ACHN (cell line): ENCODE results near the gene NNMT.

ENCODE experiments used
- DNase-seq: peaks from one replicate; pipeline ENCODE4 v3.0.0-alpha.2; 2015
- in situ Hi-C: cut with HindIII; loops from 2 replicates; pipeline ENCODE4 v1.10.0; 2017; ENCODE audit warnings: low sequenced_read_pairs, low pct_ligation_motif_present, low pct_unique_long_range_greater_than_20kb

The NNMT gene

GRCh38 chr11:114261791-114262190, 34.4 kb upstream of the NNMT start:
- in situ Hi-C loops: no loop called here
- DNase-seq: no peak

- in situ Hi-C loops: no loop called here
- DNase-seq: peak; percentile 40
These were observed 33.3 kb upstream of the NNMT start for GRCh38 chr11:114262681-114263512.

- in situ Hi-C loops: no loop called here
- no peak for DNase-seq
These were observed 32.6 kb upstream of the NNMT start for GRCh38 chr11:114263513-114264170.

DNA sequence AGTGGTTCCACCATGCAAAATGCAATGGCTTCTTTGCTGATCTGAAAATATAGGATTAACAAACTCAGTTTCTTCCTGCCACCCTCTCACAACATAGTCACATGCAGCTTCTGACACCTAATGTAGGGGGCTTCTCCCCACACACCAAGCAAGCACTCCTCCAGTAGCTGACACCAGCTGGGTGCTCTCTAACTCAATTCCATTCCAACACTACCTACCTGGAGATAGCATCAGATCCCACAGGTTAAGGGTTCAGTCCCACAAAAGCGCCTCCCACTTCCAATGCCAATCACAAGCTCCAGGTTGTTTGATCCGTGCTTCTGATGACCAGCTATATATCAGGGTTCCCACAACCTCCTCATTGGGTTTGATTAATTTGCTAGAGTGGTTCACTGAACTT, 31.8 kb upstream of the NNMT start:
- no peak for DNase-seq
- in situ Hi-C loops: no loop called here

- no peak for DNase-seq
- in situ Hi-C loops: no loop called here
These were observed 30.9 kb upstream of the NNMT start for GRCh38 chr11:114265122-114265878.

- in situ Hi-C loops: no loop called here
- DNase-seq: no peak
These were observed 26.7 kb upstream of the NNMT start for GRCh38 chr11:114269498-114269897.

DNA sequence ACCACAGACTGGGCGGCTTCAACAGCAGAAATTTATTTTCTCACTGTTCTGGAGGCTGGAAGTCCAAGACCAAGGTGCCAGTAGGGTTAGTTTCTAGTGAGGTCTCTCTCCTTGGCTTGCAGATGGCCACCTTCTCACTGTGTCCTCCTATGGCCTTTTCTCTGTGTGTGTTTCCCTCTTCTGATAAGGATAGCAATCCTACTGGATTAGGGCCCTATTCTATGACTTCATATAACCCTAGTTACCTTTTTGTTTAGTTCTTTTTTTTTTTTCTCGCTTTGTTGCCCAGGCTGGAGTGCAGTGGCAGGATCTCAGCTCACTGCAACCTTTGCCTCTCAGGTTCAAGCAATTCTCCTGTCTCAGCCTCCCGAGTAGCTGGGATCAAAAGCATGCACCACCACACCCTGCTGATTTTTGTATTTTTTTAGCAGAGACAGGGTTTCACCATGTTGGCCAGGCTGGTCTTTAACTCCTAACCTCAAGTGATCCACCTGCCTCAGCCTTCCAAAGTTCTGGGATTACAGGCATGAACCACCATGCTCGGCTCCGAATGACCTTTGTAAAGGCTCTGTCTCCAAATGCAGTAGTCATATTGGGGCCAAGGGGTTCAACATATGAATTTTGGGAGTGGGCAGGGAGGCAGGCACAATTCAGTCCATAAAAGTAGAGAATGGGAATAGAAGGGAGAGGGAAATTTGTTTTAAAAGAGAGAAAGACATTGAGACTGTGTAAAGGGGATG, 25.5 kb upstream of the NNMT start:
- in situ Hi-C loops: no loop called here
- no peak for DNase-seq

DNA sequence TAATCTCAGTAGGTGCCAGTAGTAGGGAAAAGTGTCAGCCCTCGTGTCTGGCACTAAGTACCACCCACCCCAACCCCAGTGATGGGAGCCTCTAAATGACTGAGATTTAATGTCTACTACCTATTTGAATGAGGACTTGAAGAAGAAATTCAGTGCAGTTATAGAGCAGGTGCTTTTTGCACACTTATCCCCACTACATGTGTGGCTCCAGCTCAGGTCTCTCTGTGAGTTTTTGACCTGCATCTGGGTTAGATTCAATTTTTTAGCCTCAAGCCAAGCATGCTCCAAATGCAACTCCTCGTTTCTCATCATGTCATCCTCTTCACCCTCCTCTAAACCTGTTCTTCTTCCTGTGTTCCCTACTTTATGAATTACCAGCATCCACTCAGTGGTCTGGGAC, 24.9 kb upstream of the NNMT start:
- DNase-seq: no peak
- in situ Hi-C loops: no loop called here

DNA sequence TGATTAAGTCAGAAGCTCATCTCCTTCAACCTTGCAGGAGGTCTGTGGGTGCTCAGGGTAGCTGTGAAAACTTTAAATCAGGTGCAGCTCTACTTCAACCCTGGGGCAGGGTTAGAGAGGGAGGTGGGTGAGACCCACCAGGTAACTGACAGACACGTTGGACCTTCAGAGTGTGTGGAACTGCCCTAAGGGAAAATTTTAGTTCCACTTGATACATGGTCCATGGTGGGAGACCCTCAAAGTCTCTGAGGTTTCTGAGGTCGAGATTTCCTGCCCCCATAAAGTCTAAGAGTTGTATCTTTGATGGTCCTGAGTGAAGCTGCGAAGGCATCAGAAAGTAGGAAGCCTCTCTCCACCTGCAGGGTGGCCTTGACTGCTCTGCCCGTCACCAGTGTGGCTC, 23.9 kb upstream of the NNMT start:
- DNase-seq: no peak
- in situ Hi-C loops: no loop called here

DNA sequence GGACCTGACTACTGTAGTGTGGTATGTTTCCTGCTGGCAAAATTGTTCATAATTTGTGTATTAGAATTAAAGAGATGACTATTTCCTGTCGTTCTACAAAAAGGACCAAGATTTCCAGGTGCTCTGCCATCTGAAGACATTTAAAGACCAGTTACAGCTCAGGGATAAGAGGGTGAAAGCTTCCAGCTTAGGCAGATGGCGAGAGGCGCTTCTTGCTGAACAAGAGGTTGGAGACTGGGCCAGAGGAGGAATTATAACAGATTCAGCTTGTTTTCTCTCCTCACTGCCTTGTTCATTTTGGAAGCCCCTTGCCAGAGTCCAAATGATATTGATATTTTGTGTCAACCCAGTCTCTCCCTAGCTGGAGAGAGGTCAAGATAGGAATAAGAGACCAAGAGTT, 23.1 kb upstream of the NNMT start:
- in situ Hi-C loops: no loop called here
- DNase-seq: no peak

DNA sequence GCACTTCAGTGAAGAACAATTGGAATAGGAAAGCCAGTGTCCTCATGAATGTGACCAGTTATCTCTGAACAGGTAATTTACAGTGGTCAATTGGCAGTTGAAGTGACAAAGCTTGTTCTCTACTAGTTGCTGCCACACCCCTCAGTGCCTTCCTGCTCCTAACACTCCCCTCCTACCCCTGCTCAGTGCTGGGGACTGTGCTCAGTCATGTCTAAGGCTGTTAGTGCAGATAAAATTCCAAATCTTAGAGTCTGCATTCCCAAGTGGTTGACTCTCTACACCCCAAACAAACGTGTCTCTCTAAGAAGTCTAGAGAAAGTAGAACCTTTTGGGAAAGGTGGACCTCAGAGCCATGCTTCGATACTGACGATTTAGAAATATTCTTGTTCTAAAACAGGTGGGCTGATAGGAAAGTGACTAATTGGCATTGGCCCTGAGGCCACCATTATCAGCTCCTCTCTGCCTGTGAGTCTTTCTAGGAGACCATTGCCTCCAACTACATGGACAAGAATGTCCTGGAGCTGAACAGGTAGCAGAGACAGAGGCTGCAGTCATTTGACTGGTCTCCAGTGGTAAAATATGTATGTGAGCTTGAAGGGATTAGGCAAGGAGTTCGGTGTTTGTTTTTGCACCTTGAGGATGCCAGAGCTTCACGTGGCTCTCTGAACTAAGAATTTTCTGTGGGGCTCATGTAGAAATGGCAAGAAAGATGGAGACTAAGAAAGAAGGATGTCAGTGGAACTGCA, 22.1 kb upstream of the NNMT start:
- no peak for DNase-seq
- in situ Hi-C loops: no loop called here

GRCh38 chr11:114274637-114275036, 21.6 kb upstream of the NNMT start:
- in situ Hi-C loops: no loop called here
- DNase-seq: no peak

- in situ Hi-C loops: no loop called here
- DNase-seq: no peak
These were observed 20.9 kb upstream of the NNMT start for GRCh38 chr11:114275280-114275679.

GRCh38 chr11:114276077-114276476, 20.1 kb upstream of the NNMT start:
- DNase-seq: no peak
- in situ Hi-C loops: no loop called here

- in situ Hi-C loops: no loop called here
- DNase-seq: no peak
These were observed 18.4 kb upstream of the NNMT start for GRCh38 chr11:114277637-114278341.

DNA sequence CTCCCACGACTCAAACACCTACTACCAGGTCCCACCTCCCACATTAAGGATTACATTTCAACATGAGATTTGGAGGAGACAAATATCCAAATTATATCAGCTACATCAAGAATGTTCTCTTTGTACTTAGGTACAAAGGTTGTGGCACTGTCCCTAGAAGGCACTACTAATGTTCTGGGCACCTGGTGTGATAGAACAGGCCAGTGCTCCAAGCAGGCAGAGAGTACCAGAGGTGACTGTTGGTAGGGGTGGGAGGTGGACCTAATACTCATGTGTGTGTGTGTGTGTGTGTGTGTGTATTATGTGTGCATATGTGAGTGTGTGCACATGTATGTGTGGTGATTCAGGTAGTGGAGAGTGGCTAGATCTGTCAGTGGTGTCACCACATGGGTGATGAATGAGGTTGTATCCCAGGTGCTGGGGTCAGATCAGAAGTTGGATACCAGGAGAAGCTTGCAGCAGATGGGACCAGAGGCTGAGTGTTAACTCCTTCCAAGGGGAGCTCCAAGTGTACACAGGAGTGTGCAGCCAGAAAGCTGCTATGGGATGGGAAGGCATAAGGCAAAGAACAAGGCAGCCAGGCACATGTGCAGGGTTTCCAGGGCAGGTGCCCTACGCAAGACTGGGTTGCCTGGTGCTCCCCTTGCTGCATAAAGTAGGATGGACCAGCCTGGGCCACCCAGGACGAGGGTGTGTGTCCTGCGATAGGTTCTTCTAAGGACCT, 17.7 kb upstream of the NNMT start:
- DNase-seq: no peak
- in situ Hi-C loops: no loop called here
